GM03348 (cell line): ENCODE measurements around the gene CSMD2.
A peak's percentile ranks its signal among the peaks of the same experiment; 100 is the strongest.

ENCODE experiments used
- DNase-seq: peaks from one replicate; pipeline ENCODE4 v3.0.0; 2012; ENCODE audit warnings: low spot score

The CSMD2 gene

GRCh38 chr1:33818071-33818470 lies 347.0 kb downstream of the CSMD2 start:
- DNase-seq, result no peak

GRCh38 chr1:33815061-33815460 lies 350.0 kb downstream of the CSMD2 start:
- peak; percentile 28 for DNase-seq

GRCh38 chr1:33814166-33814565 lies 350.9 kb downstream of the CSMD2 start:
- DNase-seq, result no peak

GRCh38 chr1:33810571-33810970 lies 354.5 kb downstream of the CSMD2 start:
- DNase-seq, result no peak

DNA sequence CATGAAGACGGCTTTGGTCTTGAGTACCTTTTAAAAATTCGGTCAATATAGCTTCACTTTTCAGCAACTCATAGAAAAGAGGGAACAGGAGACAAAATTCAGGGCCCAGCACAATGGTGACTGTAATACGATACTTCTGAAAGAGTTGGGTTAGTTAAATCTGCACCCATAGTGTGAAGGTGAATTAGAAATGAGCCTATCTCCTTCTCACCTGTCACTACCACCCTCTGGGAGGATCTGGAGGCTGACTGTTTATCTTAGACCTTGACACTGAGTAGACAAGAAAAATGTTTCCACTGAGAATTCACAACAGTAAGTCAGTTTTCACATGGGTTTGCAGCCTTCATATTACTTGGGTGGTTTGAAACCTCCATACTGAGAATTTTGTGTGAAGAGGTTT lies 359.0 kb downstream of the CSMD2 start:
- no peak for DNase-seq

DNA sequence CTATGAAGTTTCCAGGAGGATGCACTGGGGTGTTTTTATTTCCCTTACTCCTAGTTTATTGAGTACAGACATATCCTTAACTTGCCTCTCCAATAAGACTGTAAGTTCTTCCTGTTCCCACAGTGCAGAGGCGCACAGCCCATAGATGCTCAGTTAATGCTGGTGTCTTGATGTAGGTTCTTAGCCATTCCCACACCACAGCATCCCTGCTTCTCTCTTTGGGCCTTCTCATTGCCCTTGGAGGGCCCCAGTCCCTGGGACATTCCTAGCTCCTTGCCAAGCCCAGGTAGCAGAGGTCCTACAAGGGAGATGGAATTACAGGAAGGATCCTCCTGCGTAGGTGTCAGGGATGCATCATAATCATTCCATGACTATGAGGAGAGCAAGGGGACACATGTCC lies 362.8 kb downstream of the CSMD2 start:
- DNase-seq, result no peak

DNA sequence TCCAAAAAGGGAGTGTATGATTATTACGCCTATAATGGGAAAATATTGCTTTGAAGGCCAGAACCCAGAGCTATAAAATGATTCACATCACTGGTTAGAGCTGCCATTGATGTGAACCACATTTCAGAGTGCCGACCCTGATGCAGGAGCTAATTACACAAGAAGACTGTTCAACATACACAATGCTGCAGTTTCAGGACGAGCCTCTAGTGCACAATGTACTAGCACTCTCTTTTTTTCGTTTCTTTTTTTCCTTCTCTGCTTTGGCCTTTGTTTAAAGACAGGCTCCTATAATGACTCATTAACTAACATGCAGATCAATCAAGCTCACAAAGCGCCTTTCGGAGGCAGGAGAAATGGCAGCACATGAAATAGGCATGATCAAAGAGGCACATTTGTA lies 367.2 kb downstream of the CSMD2 start:
- DNase-seq, result no peak

DNA sequence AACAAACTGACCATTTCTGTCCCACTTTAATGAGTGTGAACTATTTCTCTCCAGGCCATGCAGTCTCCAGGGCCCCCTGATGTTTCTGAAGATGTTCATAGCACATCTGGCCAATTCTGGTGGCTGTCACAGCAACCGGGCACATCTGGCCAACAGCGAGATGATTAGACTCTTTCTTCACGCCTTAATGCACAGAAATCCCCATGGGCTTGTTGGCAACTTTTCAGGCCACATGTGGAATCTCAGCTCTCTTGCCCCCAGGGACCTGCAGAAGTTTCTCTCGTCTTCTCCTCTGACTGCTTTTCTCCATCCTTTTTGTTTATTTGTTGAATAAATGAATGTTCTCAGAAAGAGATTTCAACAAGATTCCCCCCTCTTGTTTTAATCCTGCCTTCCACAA lies 372.4 kb downstream of the CSMD2 start:
- DNase-seq, result no peak

- DNase-seq, result no peak
These were observed 372.8 kb downstream of the CSMD2 start for GRCh38 chr1:33792216-33792615.

GRCh38 chr1:33791251-33791650 lies 373.8 kb downstream of the CSMD2 start:
- no peak for DNase-seq

DNA sequence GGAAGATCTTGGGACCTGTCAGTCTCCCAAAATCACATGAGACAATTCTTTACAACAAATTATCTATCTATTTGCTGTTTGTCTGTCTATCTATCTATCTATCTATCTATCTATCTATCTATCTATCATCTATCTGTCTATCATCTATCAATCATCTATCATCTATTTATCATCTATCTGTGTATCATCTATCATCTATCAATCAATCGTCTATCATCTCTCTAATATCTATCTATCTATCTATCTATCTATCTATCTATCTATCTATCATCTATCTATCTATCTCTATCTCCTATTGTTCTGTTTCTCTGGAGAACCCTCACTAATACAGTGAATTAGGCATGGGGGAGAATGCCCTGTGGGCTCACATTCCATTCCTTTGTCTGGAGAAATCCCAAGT lies 374.5 kb downstream of the CSMD2 start:
- DNase-seq, result no peak

- no peak for DNase-seq
These were observed 380.2 kb downstream of the CSMD2 start for GRCh38 chr1:33784876-33785275.

DNA sequence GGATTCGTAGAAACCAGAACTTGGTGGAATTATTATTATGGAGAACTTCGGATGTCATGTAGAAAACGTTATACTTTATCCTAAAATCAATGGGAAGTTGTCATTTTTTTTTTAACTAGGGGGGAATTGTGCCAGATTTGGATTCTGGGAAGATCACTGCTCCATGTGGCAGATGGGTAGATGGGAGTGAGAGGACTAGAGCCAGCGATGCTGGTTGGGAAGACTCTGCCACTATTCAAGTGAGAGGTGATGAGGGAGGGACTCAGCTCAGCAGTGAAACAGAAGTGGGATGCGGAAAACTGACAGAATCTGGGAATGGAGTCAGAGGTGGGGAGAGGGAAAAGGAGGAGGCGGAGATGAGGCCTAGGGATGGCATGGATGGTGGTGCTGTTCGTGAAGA lies 382.3 kb downstream of the CSMD2 start:
- no peak for DNase-seq

DNA sequence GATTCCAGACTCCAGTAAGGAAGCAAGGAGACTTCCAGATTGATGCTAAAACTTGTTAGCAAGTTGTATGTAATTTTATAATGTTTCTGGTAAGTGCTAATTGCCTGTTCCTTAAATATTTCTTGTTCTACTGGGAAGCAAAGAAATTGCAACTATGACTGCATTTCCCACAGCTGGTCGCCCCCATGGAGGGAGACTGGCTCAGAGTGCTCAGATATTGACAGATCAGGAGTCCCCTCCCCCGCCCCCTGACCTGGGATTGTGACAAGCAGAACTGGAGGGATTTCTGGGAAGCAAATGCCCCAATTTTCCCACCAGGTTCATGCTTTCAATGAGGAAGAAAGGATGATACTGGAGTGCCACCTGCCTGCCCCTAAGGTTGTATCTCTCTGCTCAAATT lies 383.4 kb downstream of the CSMD2 start:
- DNase-seq, result no peak

GRCh38 chr1:33777337-33777736 lies 387.7 kb downstream of the CSMD2 start:
- DNase-seq, result no peak

DNA sequence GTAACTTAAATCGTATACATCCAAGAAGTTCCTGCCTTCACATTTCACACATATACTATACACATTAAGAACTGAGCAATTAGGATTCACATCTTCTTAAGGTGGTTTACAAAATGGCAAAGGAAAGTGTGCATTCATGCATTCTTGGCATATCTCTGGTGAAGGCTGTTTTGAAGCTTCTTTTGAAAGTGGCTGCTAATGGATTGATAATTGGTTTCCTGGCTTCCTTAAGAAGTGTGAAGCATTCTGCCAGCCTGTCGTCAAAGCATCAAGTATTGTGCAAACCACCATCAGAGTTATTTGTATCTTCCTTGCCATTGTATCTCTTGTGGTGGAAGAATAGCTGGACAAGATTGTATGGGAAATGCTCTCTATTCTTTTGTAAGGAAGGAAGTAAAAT lies 396.2 kb downstream of the CSMD2 start:
- DNase-seq, result no peak

GRCh38 chr1:33768106-33768505 lies 396.9 kb downstream of the CSMD2 start:
- DNase-seq, result no peak

- DNase-seq, result no peak
These were observed 400.9 kb downstream of the CSMD2 start for GRCh38 chr1:33764149-33764548.

GRCh38 chr1:33763406-33763805 lies 401.6 kb downstream of the CSMD2 start:
- peak; percentile 61 for DNase-seq

DNA sequence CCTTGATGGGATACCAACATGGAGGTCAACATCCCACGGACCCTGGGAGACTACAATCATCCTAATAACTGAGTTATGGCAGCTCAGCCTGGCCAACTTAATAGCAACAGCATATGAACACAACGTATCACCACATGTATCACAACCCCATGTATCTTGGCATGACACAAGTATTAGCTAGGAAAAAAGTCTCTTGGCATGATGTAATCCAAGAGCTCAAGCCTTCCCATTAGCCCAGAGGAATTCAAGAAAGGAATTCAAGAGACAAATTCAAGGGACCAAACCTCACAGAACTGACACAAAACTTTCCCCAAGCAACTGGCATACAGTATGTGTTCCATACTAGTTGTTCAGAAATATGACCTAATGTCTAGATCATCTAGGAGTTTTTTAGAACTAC lies 402.1 kb downstream of the CSMD2 start:
- peak; percentile 27 for DNase-seq

- DNase-seq, result peak; percentile 60
These were observed 402.8 kb downstream of the CSMD2 start for GRCh38 chr1:33762109-33762830.

- peak; percentile 39 for DNase-seq
These were observed 406.3 kb downstream of the CSMD2 start for GRCh38 chr1:33758698-33759097.

- no peak for DNase-seq
These were observed 411.8 kb downstream of the CSMD2 start for GRCh38 chr1:33753087-33753856.

- DNase-seq, result no peak
These were observed 419.1 kb downstream of the CSMD2 start for GRCh38 chr1:33745942-33746341.
